HFF-Myc (cell line): ENCODE results near the gene PDE4D.

Experiments used
- DNase-seq: peaks from one replicate; pipeline ENCODE4 v3.0.0-alpha.2; 2011; ENCODE audit warnings: low read depth; ENCODE audit errors: extremely low read depth
- H3K4me3 ChIP-seq: replicated peaks from 2 replicates; pipeline ENCODE4 v1.5.1; 2011; ENCODE audit warnings: low read depth, mild to moderate bottlenecking, control low read depth, low read length
- TF ChIP-seq, protein P1 (sequence below): IDR thresholded peaks from 2 replicates; pipeline ENCODE4 v1.5.1; 2012; ENCODE audit warnings: mild to moderate bottlenecking, low read depth, low read length, control low read depth; ENCODE audit errors: missing control alignments

Gene PDE4D

DNA sequence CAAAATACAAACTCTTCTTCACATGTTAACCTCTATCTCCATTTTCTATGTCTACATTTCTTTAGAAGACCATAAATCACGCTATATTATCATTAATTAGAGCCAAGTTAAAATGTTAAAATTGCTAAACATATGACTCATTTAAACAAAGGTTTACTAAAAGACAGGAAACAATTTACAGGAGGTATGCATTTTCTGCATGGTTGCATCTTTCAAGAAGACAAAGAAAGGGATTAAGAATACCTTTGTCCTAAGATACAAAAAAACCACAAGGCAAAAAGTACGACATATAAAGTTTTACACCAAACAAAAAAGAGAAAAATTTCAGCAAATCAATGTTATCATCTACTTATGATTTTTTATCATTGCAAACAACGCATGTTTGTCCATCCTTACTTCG, 324.4 kb downstream of the PDE4D start:
- H3K4me3 ChIP-seq, result no peak overlapping the region
- TF ChIP-seq, protein P1, sequence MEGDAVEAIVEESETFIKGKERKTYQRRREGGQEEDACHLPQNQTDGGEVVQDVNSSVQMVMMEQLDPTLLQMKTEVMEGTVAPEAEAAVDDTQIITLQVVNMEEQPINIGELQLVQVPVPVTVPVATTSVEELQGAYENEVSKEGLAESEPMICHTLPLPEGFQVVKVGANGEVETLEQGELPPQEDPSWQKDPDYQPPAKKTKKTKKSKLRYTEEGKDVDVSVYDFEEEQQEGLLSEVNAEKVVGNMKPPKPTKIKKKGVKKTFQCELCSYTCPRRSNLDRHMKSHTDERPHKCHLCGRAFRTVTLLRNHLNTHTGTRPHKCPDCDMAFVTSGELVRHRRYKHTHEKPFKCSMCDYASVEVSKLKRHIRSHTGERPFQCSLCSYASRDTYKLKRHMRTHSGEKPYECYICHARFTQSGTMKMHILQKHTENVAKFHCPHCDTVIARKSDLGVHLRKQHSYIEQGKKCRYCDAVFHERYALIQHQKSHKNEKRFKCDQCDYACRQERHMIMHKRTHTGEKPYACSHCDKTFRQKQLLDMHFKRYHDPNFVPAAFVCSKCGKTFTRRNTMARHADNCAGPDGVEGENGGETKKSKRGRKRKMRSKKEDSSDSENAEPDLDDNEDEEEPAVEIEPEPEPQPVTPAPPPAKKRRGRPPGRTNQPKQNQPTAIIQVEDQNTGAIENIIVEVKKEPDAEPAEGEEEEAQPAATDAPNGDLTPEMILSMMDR, result no peak
- DNase-seq, result no peak

DNA sequence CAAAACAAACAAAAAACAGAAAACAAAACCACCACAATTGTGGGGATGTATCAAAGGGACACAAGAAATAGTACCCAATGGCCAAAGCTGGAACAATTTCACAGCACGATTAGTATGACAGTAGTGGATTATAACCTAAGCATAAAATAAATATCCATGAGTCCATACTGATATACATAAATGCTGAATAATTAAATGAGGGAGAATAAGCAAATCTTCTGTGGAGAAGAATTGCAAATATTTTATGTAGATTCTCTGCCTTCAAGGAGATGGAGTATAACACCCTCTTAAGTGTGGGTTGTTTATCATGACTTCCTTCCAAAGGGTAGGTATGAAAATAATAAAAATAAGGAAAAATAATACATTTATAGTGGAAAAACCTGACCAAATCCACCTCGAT, 325.4 kb downstream of the PDE4D start:
- TF ChIP-seq, protein P1, result no peak
- no peak overlapping the region for H3K4me3 ChIP-seq
- no peak for DNase-seq

DNA sequence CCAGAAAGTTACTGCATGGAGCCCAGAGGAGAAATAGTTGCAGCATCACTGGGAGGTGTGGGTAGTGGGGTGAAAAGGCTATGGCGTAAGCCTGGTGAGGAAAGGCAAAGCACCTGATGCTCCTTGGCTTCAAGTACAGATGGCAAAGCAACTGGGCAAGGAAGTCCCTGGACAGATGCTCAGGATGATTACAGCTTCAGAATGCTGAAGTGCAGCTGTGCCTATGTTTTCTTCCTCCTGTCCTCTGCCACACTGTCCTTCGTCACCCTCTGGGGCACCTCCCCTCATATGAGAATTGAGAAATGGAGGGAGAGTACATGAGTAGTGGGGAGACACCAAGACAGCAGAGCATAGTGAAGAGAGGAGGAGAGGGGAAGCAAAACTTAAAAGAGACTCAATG, 328.0 kb downstream of the PDE4D start:
- TF ChIP-seq, protein P1, result no peak
- DNase-seq, result no peak
- no peak overlapping the region for H3K4me3 ChIP-seq

DNA sequence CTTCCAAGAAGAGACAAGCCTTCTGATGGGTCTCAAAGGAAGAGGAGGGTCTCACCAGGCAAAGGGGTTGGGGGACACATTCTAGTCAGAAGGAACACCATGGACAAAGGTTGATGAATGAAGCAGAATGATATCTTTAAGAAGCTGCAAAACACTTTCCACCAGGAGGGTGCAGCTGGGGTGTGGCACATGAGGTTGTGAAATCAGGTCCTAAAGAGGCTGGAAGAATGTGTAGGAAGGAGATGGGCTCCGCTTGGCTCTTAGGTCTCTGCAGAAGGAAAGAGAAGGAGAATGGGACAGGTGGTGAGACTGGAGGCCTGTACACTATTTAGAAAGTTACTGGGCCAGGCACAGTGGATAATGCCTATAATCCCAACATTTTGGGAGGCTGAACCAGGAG, 328.6 kb downstream of the PDE4D start:
- no peak overlapping the region for H3K4me3 ChIP-seq
- no peak for DNase-seq
- TF ChIP-seq, protein P1, result no peak

DNA sequence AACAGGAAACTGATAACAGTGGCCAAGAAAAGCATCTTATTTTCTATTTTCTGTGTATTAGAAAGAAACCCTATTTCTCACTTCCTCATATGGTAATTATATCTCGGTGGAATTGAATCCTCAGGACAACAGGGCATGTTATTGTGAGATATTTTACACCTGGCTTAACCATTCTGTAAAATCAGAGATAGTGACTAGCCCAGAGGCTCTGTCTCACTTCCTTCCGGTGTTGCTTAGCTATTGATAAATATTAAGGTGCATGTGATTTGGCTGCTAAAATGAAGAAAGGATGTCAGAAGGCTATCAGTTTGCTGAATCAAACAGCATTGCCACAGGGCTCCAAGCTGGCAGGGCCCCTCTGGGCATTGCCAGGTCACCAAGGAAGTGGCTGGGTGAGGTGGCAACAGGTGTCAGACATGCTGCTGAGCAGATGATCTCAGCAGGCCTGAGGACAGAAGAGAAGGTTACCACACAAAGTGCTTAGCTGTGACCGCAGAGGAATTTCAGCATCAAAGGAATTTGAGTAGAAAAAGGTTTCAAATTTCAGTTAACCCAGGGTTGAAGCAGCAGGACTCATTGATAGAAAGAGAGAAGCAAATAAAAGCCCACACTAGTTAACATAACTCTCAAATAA, 330.7 kb downstream of the PDE4D start:
- H3K4me3 ChIP-seq, result no peak overlapping the region
- peak; percentile 83 for DNase-seq
- TF ChIP-seq, protein P1, result no peak

DNA sequence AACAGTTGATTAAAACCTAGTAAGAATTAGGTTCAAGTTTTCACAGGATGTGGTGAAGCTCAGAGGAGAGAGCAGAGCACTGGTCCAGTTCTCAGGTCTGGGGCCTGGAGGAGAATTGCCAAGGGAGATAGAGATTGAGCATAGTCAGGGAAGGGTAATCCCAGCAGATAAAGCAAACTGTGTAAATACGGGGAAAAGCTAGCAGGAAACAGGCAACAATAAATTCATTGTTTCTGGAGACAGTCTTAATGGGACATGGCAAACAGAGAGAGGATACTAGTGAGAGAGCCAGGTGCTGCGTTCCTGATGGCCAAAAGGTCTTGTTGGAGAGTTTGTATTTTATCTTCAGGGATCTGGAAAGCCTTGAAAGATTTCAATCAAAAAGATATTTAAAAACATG, 333.0 kb downstream of the PDE4D start:
- H3K4me3 ChIP-seq, result no peak overlapping the region
- DNase-seq, result no peak
- TF ChIP-seq, protein P1, result no peak

DNA sequence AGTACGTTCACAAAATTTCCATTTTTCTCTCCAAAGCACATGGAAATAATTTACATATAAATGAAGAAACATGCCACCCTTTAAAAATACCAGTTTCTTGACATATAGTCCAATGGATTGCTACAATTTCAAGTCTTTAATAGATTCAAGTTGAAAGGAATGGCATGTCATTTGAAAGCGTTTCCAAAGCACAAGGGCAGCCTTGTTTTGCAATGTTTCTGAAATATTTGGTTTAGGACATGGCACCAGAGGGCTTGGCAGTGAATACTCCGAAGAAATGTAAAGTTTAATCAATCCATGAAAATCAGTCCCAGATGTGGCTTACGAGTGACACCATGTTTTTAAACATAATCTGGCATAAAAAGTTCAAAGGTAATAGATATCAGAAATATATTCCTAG, 333.7 kb downstream of the PDE4D start:
- TF ChIP-seq, protein P1, result no peak
- no peak overlapping the region for H3K4me3 ChIP-seq
- DNase-seq, result no peak
